LNCaP clone FGC (cell line): ENCODE data around the gene NLRP11.
A peak's percentile ranks its signal among the peaks of the same experiment; 100 is the strongest.

Experiments
- DNase-seq: peaks from one replicate; pipeline ENCODE4 v3.0.0-alpha.2; 2011; ENCODE audit warnings: low read depth
- H3K4me3 ChIP-seq: 2 replicates; pipeline ENCODE4 v1.5.1; 2011; ENCODE audit warnings: mild to moderate bottlenecking, low read depth, low read length, control low read depth
- TF ChIP-seq, protein P1 (sequence below): IDR thresholded peaks from 2 replicates; pipeline ENCODE4 v1.5.1; 2012; ENCODE audit warnings: mild to moderate bottlenecking; ENCODE audit not compliant: control insufficient read depth, insufficient read depth; ENCODE audit errors: extremely low read depth

The NLRP11 gene

DNA sequence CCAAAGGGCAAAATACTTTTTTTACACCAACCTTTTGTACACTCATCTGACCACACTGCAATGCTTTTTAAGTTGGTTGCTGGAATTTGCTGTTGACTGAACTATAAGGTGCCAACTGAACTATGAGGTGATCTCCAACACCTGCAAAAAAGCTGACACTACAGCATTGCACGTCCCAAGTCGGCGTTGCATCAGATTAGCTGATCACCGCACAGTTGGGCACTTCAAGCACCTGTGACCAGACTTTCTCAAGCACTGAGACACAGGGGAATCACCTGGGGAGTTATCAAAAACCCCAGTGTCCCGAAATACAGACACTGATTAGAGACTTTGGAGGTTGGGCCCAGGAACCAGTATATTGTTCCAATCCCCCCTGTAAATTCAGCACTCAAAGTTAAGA is 1.1 kb downstream of the NLRP11 start:
- DNase-seq: no peak
- TF ChIP-seq, protein P1, sequence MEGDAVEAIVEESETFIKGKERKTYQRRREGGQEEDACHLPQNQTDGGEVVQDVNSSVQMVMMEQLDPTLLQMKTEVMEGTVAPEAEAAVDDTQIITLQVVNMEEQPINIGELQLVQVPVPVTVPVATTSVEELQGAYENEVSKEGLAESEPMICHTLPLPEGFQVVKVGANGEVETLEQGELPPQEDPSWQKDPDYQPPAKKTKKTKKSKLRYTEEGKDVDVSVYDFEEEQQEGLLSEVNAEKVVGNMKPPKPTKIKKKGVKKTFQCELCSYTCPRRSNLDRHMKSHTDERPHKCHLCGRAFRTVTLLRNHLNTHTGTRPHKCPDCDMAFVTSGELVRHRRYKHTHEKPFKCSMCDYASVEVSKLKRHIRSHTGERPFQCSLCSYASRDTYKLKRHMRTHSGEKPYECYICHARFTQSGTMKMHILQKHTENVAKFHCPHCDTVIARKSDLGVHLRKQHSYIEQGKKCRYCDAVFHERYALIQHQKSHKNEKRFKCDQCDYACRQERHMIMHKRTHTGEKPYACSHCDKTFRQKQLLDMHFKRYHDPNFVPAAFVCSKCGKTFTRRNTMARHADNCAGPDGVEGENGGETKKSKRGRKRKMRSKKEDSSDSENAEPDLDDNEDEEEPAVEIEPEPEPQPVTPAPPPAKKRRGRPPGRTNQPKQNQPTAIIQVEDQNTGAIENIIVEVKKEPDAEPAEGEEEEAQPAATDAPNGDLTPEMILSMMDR: no peak
- no peak overlapping the region for H3K4me3 ChIP-seq

DNA sequence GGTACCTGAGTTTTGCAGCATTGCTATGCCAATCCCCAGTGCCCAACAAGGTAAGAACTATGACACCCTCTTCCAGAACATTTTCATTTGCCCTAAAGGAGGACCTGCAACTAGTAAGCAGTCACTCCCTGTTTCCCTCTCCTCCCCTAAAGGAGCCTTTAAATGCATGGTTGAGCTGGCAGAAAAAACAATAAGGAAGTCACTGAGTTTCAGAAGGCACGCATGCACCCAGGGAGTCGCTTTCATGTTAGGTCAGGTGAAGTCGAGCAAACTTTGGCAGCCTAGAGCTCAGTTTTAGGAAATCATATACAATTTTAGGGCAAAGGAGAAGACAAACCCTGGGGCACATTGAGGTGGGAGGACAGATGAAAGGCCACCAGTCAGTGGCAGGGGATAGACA is 11.8 kb downstream of the NLRP11 start:
- no peak for DNase-seq
- no peak overlapping the region for H3K4me3 ChIP-seq
- TF ChIP-seq, protein P1: no peak

- no peak for DNase-seq
- H3K4me3 ChIP-seq: no peak overlapping the region
- TF ChIP-seq, protein P1: no peak
These were observed 17.9 kb downstream of the NLRP11 start for GRCh38 chr19:55813906-55814305.

GRCh38 chr19:55812449-55812848 is 19.4 kb downstream of the NLRP11 start:
- TF ChIP-seq, protein P1: no peak
- H3K4me3 ChIP-seq: no peak overlapping the region
- DNase-seq: no peak

- DNase-seq: no peak
- TF ChIP-seq, protein P1: no peak
- no peak overlapping the region for H3K4me3 ChIP-seq
These were observed 20.5 kb downstream of the NLRP11 start for GRCh38 chr19:55811340-55811739.

GRCh38 chr19:55809381-55810058 is 22.3 kb downstream of the NLRP11 start:
- TF ChIP-seq, protein P1: peak; percentile 50; the same call in 1 of the 2 replicates
- DNase-seq: peak; percentile 76
- H3K4me3 ChIP-seq: no peak overlapping the region

- no peak for DNase-seq
These were observed 29.5 kb downstream of the NLRP11 start for GRCh38 chr19:55802281-55802680.

More at GRCh38 chr19:55802281-55802680, 29.5 kb downstream of the NLRP11 start:
- TF ChIP-seq, protein P1: no peak
- H3K4me3 ChIP-seq: no peak overlapping the region
